HepG2 (cell line): ENCODE data around the gene MST1R. TPM values are rescaled to one million over a fixed set of nuclear protein-coding genes. Genes with fewer than 3 reads are reported as not detected.

Source experiments
- ATAC-seq: fragments of 200-7000 bp; cut with Tn5 transposase; 3 replicates; pipeline ENCODE4 v1.9.1; 2020; ENCODE audit warnings: mild to moderate bottlenecking, moderate library complexity
- BruUV-seq: library from RNA; stranded (reverse); fragments of 400-500 nt; replicated peaks from 2 replicates; lab custom pipeline; 2021; lab: Mats Ljungman, UMichigan
- CTCF ChIA-PET: fragments of 300-600 bp; formaldehyde crosslinking; extraction: SDS; loops from one replicate; lab custom pipeline; 2021; ENCODE audit warnings: low total read pairs, inconsistent platforms, low intra/inter-chr PET ratio; lab: Yijun Ruan, JAX
- POLR2A ChIA-PET: fragments of 350-600 bp; sonication (Branson Sonifier 250); formaldehyde crosslinking; loops from one replicate; lab custom pipeline; 2020; ENCODE audit warnings: antibody characterized with exemption, inconsistent platforms; lab: Yijun Ruan, JAX
- DNase-seq: peaks from one replicate; pipeline ENCODE4 v3.0.0-alpha.2; 2015; ENCODE audit warnings: low spot score
- FAIRE-seq: peaks from 3 replicates; lab custom pipeline; 2011; peaks lifted over from hg19 to GRCh38; lab: Jason Lieb, UNC
- H2AFZ ChIP-seq: one replicate; pipeline ENCODE4 v1.6.1; 2011; ENCODE audit warnings: low read length, inconsistent platforms
- H3K27ac ChIP-seq: fragments of 300-600 bp; 3 replicates; pipeline ENCODE4 v1.8.0; 2011; ENCODE audit warnings: mixed run types, mild to moderate bottlenecking, mixed read lengths, low read length, inconsistent platforms; ENCODE audit not compliant: insufficient read depth; ENCODE audit errors: extremely low read length
- H3K27me3 ChIP-seq, 2 experiments: fragments of 200-600 bp in 1 of 2; 2 replicates in 1 of 2; 3 replicates in 1 of 2; pipeline versions ENCODE4 v1.6.0 to v1.8.0; 2011; ENCODE audit warnings: low read length in 2 of 2, mild to moderate bottlenecking in 2 of 2, moderate library complexity in 2 of 2, inconsistent platforms in 1 of 2; ENCODE audit not compliant: insufficient read depth in 2 of 2, control insufficient read depth in 1 of 2
- H3K36me3 ChIP-seq, 2 experiments: fragments of 200-600 bp in 1 of 2; replicated peaks in 1 of 2; 2 replicates in 1 of 2; 3 replicates in 1 of 2; pipeline versions ENCODE4 v1.5.1 to v1.8.0; 2011; ENCODE audit warnings: low read length in 2 of 2, inconsistent platforms in 1 of 2; ENCODE audit not compliant: insufficient read depth in 2 of 2, control insufficient read depth in 1 of 2
- H3K4me1 ChIP-seq: 2 replicates; pipeline ENCODE4 v1.5.1; 2012; ENCODE audit warnings: low read length, inconsistent platforms; ENCODE audit not compliant: insufficient read depth
- H3K4me2 ChIP-seq: 2 replicates; pipeline ENCODE4 v1.6.0; 2011; ENCODE audit warnings: low read depth, low read length, inconsistent platforms
- H3K4me3 ChIP-seq, 3 experiments: fragments of 200-600 bp in 1 of 3; sonication (generic), shearing (Covaris generic) in 1 of 3; replicated peaks in 1 of 3; 2 replicates each; pipeline ENCODE4 v1.5.1; 2011 to 2016; ENCODE audit warnings: low read length in 3 of 3, inconsistent platforms in 2 of 3, low read depth in 2 of 3, mild to moderate bottlenecking in 2 of 3, control low read depth in 1 of 3, mixed read lengths in 1 of 3; ENCODE audit not compliant: insufficient read depth in 1 of 3
- H3K79me2 ChIP-seq: one replicate; pipeline ENCODE4 v1.6.1; 2011; ENCODE audit warnings: low read length, inconsistent platforms; ENCODE audit not compliant: insufficient read depth
- H3K9ac ChIP-seq: 2 replicates; pipeline ENCODE4 v1.6.0; 2011; ENCODE audit warnings: mild to moderate bottlenecking, low read depth, low read length, inconsistent platforms; ENCODE audit not compliant: insufficient read depth
- H3K9me3 ChIP-seq: 2 replicates; pipeline ENCODE4 v1.5.1; 2012; ENCODE audit warnings: mild to moderate bottlenecking, low read length
- H4K20me1 ChIP-seq: 2 replicates; pipeline ENCODE4 v1.6.0; 2011; ENCODE audit warnings: inconsistent platforms, mild to moderate bottlenecking, low read length, moderate library complexity; ENCODE audit not compliant: insufficient read depth
- GZF1 ChIP-seq: sonication (generic); formaldehyde crosslinking; IDR thresholded peaks from 2 replicates; pipeline ENCODE4 v1.5.1; 2020; ENCODE audit warnings: mild to moderate bottlenecking, missing genetic modification reagents
- KDM3A ChIP-seq: IDR thresholded peaks from 2 replicates; pipeline ENCODE4 v1.6.1; 2018; ENCODE audit warnings: low read depth, missing compliant biosample characterization
- NBN ChIP-seq: fragments of 450-650 bp; conservative IDR thresholded peaks from 2 replicates; pipeline ENCODE4 v1.6.1; 2017
- NFIB ChIP-seq: sonication (generic); formaldehyde crosslinking; IDR thresholded peaks from 2 replicates; pipeline ENCODE4 v1.9.0; 2021; ENCODE audit warnings: missing genetic modification reagents, mild to moderate bottlenecking, borderline replicate concordance
- PHF8 ChIP-seq: sonication (generic); formaldehyde crosslinking; IDR thresholded peaks from 2 replicates; pipeline ENCODE4 v1.5.0; 2020; ENCODE audit warnings: missing genetic modification reagents
- SAP130 ChIP-seq: IDR thresholded peaks from 2 replicates; pipeline ENCODE4 v1.6.1; 2016; ENCODE audit warnings: low read depth
- TBL1XR1 ChIP-seq: fragments of 150-350 bp; IDR thresholded peaks from 2 replicates; pipeline ENCODE4 v1.6.1; 2014; ENCODE audit warnings: borderline replicate concordance, low read length; ENCODE audit not compliant: partially characterized antibody
- ZNF253 ChIP-seq: sonication (generic); formaldehyde crosslinking; IDR thresholded peaks from 2 replicates; pipeline ENCODE4 v1.8.0; 2022; ENCODE audit warnings: mild to moderate bottlenecking, missing genetic modification reagents, borderline replicate concordance
- ZNF44 ChIP-seq: sonication (generic); formaldehyde crosslinking; IDR thresholded peaks from 2 replicates; pipeline ENCODE4 v1.5.1; 2020; ENCODE audit warnings: mild to moderate bottlenecking, missing genetic modification reagents
- ZNF556 ChIP-seq: sonication (generic); formaldehyde crosslinking; IDR thresholded peaks from 2 replicates; pipeline ENCODE4 v1.4.0; 2020; ENCODE audit warnings: mild to moderate bottlenecking, missing genetic modification reagents, borderline replicate concordance
- ZNF598 ChIP-seq: sonication (generic); formaldehyde crosslinking; IDR thresholded peaks from 2 replicates; pipeline ENCODE4 v1.5.1; 2020; ENCODE audit warnings: mild to moderate bottlenecking, missing genetic modification reagents, borderline replicate concordance
- ZNF614 ChIP-seq: IDR thresholded peaks from 2 replicates; pipeline ENCODE4 v1.6.1; 2018; ENCODE audit warnings: missing biosample characterization, missing genetic modification reagents, inconsistent platforms, borderline replicate concordance
- ZNF790 ChIP-seq: sonication (generic); formaldehyde crosslinking; IDR thresholded peaks from 2 replicates; pipeline ENCODE4 v1.8.0; 2022; ENCODE audit warnings: missing genetic modification reagents, mild to moderate bottlenecking, borderline replicate concordance
- ZNF879 ChIP-seq: sonication (generic); formaldehyde crosslinking; IDR thresholded peaks from 2 replicates; pipeline ENCODE4 v1.8.1; 2023; ENCODE audit warnings: missing genetic modification reagents
- WGBS: methylation state at CpG from one replicate; pipeline ENCODE4 v1.1.6; 2017; ENCODE audit warnings: low lambda C conversion rate; 5-methylcytosine and 5-hydroxymethylcytosine counted together
- in situ Hi-C: cut with HindIII; loops from 2 replicates; pipeline ENCODE4 v1.10.0; 2017; ENCODE audit warnings: low pct_unique_long_range_greater_than_20kb; ENCODE audit not compliant: extremely low pct_ligation_motif_present
- intact Hi-C: fragments of 100-400 bp; cut with micrococcal nuclease; formaldehyde crosslinking; loops from one replicate; pipeline ENCODE4 v1.10.0; 2022; ENCODE audit not compliant: unreplicated experiment
- polyA plus RNA-seq, 8 experiments: library from polyadenylated mRNA; depleted of rRNA in 3 of 8; stranded (reverse) in 7 of 8; unstranded in 1 of 8; fragments of >200 nt; fragmentation: Illumina TruSeq in 4 of 8; extraction: Trizol in 4 of 8; gene quantifications; 2 replicates each; pipeline versions ENCODE4 v1.2.1 to v1.2.3, GENCODE V29; 2011 to 2016; ENCODE audit warnings: low read depth in 4 of 8, missing spikeins in 1 of 8, mixed read lengths in 1 of 8; ENCODE audit not compliant: insufficient read depth in 1 of 8
- total RNA-seq, 5 experiments: library from RNA; depleted of rRNA; stranded (reverse); fragments of >200 nt; fragmentation: Illumina TruSeq; extraction: Trizol; gene quantifications; 2 replicates each; pipeline ENCODE4 v1.2.3, GENCODE V29; 2016; ENCODE audit warnings: low read depth in 1 of 5
- TF ChIP-seq, protein P1 (sequence below): fragments of 450-650 bp; IDR thresholded peaks from 2 replicates; pipeline ENCODE4 v1.6.1; 2017; ENCODE audit warnings: mild to moderate bottlenecking
- TF ChIP-seq, protein P2 (sequence below): sonication (generic); formaldehyde crosslinking; IDR thresholded peaks from 2 replicates; pipeline ENCODE4 v1.4.0; 2020; ENCODE audit warnings: missing genetic modification reagents

MST1R gene
- total and polyA plus RNA-seq, 2 of the 13 experiments (the other 11 are each of a cell fraction or from before 2014, with no cell fraction given), result 0.11 to 0.77 TPM

DNA sequence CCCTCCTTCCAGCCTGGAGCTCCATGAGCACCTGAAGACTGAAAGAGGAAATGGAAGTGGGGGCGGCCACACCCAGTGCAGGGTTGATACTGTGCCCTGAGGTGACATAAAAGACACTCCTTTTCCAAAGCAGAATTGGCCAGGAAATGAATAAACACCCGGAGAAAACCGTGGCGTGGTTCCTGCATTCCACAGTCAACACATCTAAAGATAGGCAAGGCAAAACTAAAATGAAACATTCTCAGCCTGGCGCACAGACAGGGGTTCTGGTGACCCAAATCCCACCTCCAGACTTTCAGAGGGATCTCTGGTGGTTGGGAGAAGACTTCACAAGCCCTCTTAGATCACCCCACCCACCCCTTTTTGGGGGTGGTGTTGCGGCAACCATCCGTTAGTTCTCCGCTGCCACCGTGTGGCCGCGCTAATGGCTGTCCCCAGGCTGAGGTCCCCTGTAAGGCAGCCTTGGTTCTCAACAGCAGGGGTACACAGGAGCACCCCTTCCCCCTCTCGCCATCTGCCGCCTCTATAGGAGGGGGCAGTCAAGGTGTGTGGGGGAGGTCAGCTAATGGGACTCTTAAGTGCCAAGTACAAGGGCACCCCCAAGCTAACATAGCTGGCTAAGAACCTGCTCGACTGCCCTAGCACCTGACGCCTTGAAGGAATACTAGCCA, 2.5 kb upstream of the MST1R start:
- no peaks in the 10 kb centered on the region for H4K20me1 ChIP-seq
- TF ChIP-seq ZNF44 (CRISPR knock-in tag) (no peak), TBL1XR1 (no peak), ZNF253 (CRISPR knock-in tag) (no peak), ZNF790 (CRISPR knock-in tag) (no peak), SAP130 (CRISPR knock-in tag) (peak; percentile 26), ZNF556 (no peak), KDM3A (CRISPR knock-in tag) (no peak), NFIB (CRISPR knock-in tag) (no peak), PHF8 (CRISPR knock-in tag) (no peak), ZNF598 (CRISPR knock-in tag) (no peak), GZF1 (no peak), ZNF614 (CRISPR knock-in tag) (no peak), NBN (no peak), ZNF879 (CRISPR knock-in tag) (no peak)
- TF ChIP-seq, protein P1, sequence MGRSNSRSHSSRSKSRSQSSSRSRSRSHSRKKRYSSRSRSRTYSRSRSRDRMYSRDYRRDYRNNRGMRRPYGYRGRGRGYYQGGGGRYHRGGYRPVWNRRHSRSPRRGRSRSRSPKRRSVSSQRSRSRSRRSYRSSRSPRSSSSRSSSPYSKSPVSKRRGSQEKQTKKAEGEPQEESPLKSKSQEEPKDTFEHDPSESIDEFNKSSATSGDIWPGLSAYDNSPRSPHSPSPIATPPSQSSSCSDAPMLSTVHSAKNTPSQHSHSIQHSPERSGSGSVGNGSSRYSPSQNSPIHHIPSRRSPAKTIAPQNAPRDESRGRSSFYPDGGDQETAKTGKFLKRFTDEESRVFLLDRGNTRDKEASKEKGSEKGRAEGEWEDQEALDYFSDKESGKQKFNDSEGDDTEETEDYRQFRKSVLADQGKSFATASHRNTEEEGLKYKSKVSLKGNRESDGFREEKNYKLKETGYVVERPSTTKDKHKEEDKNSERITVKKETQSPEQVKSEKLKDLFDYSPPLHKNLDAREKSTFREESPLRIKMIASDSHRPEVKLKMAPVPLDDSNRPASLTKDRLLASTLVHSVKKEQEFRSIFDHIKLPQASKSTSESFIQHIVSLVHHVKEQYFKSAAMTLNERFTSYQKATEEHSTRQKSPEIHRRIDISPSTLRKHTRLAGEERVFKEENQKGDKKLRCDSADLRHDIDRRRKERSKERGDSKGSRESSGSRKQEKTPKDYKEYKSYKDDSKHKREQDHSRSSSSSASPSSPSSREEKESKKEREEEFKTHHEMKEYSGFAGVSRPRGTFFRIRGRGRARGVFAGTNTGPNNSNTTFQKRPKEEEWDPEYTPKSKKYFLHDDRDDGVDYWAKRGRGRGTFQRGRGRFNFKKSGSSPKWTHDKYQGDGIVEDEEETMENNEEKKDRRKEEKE, result no peak
- TF ChIP-seq, protein P2, sequence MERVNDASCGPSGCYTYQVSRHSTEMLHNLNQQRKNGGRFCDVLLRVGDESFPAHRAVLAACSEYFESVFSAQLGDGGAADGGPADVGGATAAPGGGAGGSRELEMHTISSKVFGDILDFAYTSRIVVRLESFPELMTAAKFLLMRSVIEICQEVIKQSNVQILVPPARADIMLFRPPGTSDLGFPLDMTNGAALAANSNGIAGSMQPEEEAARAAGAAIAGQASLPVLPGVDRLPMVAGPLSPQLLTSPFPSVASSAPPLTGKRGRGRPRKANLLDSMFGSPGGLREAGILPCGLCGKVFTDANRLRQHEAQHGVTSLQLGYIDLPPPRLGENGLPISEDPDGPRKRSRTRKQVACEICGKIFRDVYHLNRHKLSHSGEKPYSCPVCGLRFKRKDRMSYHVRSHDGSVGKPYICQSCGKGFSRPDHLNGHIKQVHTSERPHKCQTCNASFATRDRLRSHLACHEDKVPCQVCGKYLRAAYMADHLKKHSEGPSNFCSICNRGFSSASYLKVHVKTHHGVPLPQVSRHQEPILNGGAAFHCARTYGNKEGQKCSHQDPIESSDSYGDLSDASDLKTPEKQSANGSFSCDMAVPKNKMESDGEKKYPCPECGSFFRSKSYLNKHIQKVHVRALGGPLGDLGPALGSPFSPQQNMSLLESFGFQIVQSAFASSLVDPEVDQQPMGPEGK (CRISPR knock-in tag), result peak; percentile 69

More for the DNA sequence above, 2.5 kb upstream of the MST1R start:
- in situ Hi-C loops (loop anchor here (5.0 to 10.0 kb wide), 3 partner anchors 64 to 204 kb away; partner anchors contain the start of gene INKA1), intact Hi-C loops (loop anchor here (1.0 to 2.0 kb wide), 3 partner anchors 61 to 203 kb away; no protein-coding TSS in a partner anchor)
- CTCF ChIA-PET, result interaction anchor here (1.3 to 1.9 kb wide), 4 partner anchors 65 to 202 kb away, joined by 4 to 8 read pairs (median 6); partner anchors contain the start of gene INKA1
- peak; percentile 42 for FAIRE-seq
- H3K9ac ChIP-seq, result no peak overlapping the region
- peak; percentile 33 for DNase-seq
- H3K79me2 ChIP-seq, result no peaks in the 10 kb centered on the region
- no peak overlapping the region for H3K27ac ChIP-seq
- ATAC-seq, result peak; percentile 75
- 32% methylated on average over 8 of the region's 15 CpGs for WGBS
- peak overlapping the region; percentile 81 for H3K4me2 ChIP-seq
- no peaks in the 10 kb centered on the region for H3K9me3 ChIP-seq
- H3K27me3 ChIP-seq, result no peaks in the 10 kb centered on the region
- peaks cover 23% of the 10 kb centered on the region for H3K4me1 ChIP-seq
- BruUV-seq, result no TSS peak
- POLR2A ChIA-PET, result no interaction called here
- H3K36me3 ChIP-seq, result no peaks in the 10 kb centered on the region; a peak in 1 of 5 replicates
- peak overlapping the region; percentile 48 for H2AFZ ChIP-seq
- peak overlapping the region; percentile 8 to 40 (median 39); a peak in 5 of 6 replicates for H3K4me3 ChIP-seq
